Activated CD4-positive, CD25-positive, alpha-beta regulatory T cell treated with anti-CD3 and anti-CD28 coated beads, Interleukin-2, amount 50 U/mL, for 72 hours (primary cell): ENCODE data around the gene FNIP2.
"Not testable (repeated sequence)": the region's sequence is repeated elsewhere in the genome, so short reads cannot be mapped to it uniquely, and the experiment has no call there.

Source experiments
- DNase-seq: peaks from one replicate; pipeline ENCODE4 v3.0.0; 2021

FNIP2 gene

DNA sequence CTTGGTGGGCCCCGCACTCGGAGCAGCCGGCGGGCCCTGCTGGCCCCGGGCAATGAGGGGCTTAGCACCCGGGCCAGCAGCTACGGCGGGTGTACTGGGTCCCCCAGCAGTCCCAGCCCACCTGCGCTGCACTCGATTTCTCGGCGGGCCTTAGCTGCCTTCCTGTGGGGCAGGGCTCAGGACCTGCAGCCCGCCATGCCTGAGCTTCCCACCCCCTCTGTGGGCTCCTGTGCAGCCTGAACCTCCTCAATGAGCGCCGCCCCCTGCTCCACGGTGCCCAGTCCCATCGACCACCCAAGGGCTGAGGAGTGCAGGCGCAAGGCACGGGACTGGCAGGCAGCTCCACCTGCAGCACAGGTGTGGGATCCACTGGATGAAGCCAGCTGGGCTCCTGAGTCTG, 158.9 kb downstream of the FNIP2 start:
- not testable (repeated sequence) for DNase-seq

DNA sequence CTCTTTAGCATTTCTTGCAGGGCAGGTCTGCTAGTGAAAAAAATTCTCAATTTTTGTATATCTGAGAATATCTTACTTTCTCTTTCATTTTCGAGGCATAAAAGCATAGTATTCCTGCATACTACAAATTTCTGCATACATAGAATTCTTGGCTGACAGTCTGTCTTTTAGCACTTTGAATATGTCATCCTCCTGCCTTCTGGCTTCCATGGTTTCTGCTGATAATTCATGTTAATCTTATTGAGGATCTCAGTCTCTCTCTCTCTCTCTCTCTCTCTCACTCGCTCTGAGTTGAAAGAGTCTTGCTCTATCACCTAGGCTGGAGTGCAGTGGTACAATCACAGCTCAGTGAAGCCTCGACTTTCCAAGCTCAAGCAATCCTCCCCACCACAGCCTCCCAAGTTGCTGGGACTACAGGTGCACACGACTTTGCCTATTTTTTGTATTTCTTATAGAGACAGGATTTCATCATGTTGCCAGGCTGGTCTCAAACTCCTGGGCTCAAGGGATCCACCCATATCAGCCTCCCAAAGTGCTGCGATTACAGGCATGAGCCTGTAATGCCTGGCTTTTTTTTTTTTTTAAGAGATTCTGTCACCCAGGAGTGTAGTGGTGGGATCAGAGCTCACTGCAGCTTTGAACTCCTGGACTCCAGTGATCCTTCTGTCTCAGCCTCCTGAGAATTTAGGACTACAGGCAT, 161.3 kb downstream of the FNIP2 start:
- no peak for DNase-seq

DNA sequence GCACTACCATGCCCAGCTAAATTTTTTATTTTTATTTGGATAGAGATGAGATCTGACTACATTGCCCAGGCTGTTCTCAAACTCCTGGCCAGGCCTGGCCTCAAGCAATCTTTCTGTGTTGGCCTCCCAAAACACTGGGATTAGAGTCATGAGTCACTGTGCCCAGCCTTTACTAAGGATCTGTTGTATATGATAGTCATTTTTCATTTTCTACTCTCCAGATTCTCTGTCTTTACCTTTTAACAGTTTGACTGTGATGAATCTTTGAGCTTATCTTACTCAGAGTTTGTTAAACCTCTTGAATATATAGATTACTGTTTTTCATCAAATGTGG, 161.8 kb downstream of the FNIP2 start:
- no peak for DNase-seq

- DNase-seq: no peak
These were observed 164.4 kb downstream of the FNIP2 start for GRCh38 chr4:158933236-158933635.

GRCh38 chr4:158934996-158935669, 166.3 kb downstream of the FNIP2 start:
- DNase-seq: no peak

GRCh38 chr4:158936238-158936637, 167.4 kb downstream of the FNIP2 start:
- DNase-seq: no peak

DNA sequence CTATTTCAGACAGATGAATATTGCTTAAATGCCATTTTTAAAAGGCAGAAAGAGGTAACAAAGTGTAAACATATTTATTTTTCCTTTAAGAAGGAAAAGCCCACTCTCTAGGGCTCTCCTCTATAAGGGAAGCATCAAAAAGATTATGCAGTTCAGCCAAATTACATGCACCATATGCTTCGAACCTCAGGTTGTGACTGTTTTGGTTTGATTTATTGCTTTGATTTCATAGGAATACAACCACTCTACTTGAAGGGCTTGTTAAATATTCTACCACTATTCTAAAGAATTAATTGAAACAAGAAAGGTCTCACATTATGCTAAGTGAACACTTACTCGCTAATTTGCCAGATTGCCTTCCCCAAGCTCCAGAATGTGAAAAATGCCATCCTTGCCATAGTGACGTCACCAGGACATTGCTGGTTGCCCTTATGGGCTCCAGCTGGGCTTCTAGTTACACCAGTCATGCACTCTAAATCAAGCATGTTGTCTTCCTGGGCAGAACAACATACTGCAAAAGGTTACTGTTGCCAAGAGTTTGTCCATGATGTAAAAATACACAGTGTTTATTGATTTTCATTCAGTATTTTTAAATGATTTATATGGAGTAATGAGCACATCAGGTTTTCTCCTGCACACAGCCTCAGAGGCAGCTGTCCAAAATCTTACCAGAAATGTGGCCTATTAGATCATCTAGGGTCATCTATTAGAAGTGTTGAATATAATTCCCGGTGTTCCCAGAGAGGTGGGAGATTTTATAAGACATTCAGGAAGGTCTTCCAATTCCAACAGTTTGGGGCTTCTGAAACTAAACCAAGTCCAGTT, 169.6 kb downstream of the FNIP2 start:
- no peak for DNase-seq

DNA sequence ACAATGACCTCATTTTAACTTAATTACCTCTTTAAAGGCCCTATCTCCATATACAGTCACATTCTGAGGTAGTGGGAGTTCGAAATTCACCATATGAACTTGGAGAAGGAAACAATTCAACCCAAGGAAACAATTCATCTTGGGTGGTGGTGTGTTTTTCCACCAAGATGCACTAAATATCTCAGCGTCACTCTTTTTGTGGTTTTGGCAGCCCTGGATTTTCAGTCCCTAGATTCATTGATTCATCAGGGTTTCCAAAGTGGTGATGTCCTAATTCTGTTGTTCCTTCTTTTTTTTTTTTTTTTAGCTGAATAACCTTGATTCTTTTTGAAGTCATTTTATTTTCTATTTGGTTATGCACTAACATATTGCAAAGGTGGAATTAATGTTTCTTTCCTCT, 171.4 kb downstream of the FNIP2 start:
- no peak for DNase-seq

DNA sequence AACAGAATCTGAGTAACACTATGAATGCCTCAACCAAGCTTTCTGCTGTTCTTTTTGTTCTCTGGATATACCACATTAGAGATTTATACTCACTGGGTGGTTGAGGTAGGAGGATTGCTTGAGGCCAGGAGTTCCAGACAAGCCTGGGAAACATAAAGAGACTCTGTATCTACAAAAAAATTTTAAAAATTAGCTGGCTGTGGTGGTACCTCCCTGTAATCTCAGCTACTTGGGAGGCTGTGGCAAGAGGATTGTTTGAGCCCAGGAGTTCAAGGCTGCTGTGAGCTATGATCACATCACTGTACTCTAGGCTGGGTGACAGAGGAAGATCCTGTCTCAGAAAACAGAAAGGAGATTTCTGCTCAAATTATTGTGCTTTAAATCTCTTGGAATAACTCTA, 172.5 kb downstream of the FNIP2 start:
- DNase-seq: no peak

DNA sequence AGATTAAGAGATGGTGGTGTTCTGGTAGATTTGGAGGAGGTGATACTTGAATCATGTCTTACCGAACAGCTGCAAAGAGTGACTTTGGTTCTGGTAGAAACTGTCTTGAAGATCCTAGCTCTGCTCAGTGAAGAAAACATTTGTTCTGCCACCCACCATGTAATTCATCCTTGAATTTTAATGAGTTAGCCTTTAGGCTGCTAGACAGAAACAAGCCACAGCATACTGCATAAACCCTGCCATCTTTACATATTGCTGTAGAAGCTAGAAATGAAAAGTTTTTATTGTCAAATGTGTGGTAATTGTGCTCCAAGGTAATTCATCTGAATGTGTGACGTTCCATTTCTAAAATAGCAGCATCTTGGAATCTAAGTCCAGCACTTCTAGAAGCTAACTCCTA, 173.1 kb downstream of the FNIP2 start:
- no peak for DNase-seq

DNA sequence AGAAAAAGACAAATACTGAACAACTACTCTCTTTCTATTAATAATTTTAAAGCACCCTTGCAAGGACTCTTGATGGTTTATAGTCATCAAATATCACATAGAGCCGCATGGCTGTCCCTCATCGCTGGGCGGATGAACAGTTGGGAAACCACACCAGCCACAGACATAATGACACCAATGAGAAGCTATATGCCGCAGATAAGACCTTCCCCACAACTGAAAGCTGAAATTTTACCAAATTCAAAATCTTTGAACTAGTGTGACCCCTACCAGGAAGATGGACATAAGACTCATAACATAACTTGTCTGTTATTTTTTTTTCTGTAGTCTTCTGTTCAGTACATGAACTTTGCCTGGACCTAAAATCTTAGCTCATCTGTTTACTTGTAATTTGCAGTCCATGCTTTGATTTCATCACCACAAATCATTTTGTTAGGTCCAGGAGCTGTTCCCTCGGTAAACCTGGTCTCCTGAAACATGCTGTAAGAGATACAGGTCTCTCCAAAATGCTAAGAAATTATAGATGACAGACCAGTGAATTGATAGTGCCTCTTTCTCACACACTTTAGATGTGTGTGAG, 176.8 kb downstream of the FNIP2 start:
- no peak for DNase-seq

- no peak for DNase-seq
These were observed 178.0 kb downstream of the FNIP2 start for GRCh38 chr4:158946825-158947224.

DNA sequence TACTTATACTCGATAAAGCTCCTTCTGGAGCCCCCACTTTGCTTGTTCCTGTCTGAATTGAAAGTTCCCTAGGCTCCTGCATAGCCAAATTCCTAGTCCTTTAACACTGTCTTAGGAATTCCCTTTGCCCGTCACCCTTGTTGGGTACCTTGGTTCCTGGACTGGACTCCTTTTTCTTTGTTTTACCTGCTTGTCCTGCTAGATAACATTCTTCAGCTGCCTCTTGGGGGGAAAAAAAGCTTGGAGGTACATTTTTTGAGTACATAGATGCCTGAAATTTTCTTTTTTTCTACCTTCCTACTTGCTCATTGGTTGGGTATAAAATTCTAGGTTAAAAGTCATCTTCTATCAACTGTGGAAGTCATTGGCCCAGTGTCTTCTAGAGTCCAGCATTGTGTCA, 179.2 kb downstream of the FNIP2 start:
- no peak for DNase-seq

DNA sequence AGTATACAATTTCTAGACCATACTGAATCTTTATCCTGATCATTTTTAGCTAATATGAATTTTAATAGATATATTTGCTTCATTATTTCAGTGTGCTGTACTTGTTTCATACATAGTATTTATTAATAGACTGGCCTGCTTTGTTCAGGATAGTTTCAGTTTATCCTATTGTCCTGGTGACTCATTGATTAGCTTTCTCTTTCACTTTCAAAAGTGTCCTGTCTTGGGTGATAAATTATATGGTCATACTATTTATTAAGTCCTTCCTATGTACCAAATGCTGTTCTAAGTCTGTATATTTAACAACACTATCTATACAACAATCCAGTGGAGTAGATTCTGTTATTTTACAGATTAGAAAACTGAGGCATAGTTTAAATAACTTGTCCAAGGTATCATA, 180.3 kb downstream of the FNIP2 start:
- DNase-seq: no peak

GRCh38 chr4:158952221-158952774, 183.5 kb downstream of the FNIP2 start:
- not testable (repeated sequence) for DNase-seq

- DNase-seq: not testable (repeated sequence)
These were observed 187.5 kb downstream of the FNIP2 start for GRCh38 chr4:158956345-158956744.

DNA sequence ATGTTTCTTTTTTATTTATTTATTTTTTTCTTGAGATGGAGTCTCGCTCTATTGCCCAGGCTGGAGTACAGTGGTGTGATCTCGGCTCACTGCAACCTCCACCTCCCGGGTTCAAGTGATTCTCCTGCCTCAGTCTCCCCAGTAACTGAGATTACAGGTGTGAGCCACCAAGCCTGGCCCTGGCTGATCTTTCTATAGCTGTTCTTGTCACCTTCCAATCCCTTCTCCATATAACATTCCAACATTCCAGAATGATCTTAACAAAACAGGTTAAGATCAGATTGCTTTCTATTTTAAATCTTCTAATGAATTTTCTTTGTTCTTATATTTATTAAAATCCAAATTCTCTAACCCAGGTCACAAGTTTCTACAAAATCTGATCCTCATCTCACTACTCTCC, 188.1 kb downstream of the FNIP2 start:
- not testable (repeated sequence) for DNase-seq
